ENCODE results near the gene UBE2V1.

UBE2V1 gene

GRCh38 chr20:50053362-50054230, 59.4 kb downstream of the UBE2V1 start:
- TF ChIP-seq CTCF (IDR thresholded peaks at IDR 0.05) (no peak), ZFX (IDR thresholded peaks at IDR 0.05; ENCODE audit: borderline replicate concordance) (no peak)
- H3K27ac ChIP-seq, result no peak overlapping the region

- TF ChIP-seq CTCF (IDR thresholded peaks at IDR 0.05) (no peak), ZFX (IDR thresholded peaks at IDR 0.05; ENCODE audit: borderline replicate concordance) (no peak)
- no peak overlapping the region for H3K27ac ChIP-seq
These were observed 60.2 kb downstream of the UBE2V1 start for GRCh38 chr20:50052550-50053361.

GRCh38 chr20:50050660-50051308, 62.2 kb downstream of the UBE2V1 start:
- H3K27ac ChIP-seq, result no peak overlapping the region

GRCh38 chr20:50050214-50050613, 62.7 kb downstream of the UBE2V1 start:
- H3K27ac ChIP-seq, result no peak overlapping the region
- no peak for TF ChIP-seq CTCF (IDR thresholded peaks at IDR 0.05)
- TF ChIP-seq ZFX (IDR thresholded peaks at IDR 0.05; ENCODE audit: borderline replicate concordance), result no peak

More at GRCh38 chr20:50050660-50051308, 62.2 kb downstream of the UBE2V1 start:
- no peak for TF ChIP-seq ZFX (IDR thresholded peaks at IDR 0.05; ENCODE audit: borderline replicate concordance)
- TF ChIP-seq CTCF (IDR thresholded peaks at IDR 0.05), result no peak

GRCh38 chr20:50049442-50050026, 63.4 kb downstream of the UBE2V1 start:
- TF ChIP-seq ZFX (IDR thresholded peaks at IDR 0.05; ENCODE audit: borderline replicate concordance) (no peak), CTCF (IDR thresholded peaks at IDR 0.05) (no peak)

GRCh38 chr20:50048420-50049166, 64.4 kb downstream of the UBE2V1 start:
- H3K27ac ChIP-seq, result no peak overlapping the region
- TF ChIP-seq CTCF (IDR thresholded peaks at IDR 0.05), result no peak
- TF ChIP-seq ZFX (IDR thresholded peaks at IDR 0.05; ENCODE audit: borderline replicate concordance), result no peak

More at GRCh38 chr20:50049442-50050026, 63.4 kb downstream of the UBE2V1 start:
- no peak overlapping the region for H3K27ac ChIP-seq
